Stimulated activated CD4-positive, alpha-beta T cell treated with anti-CD3 and anti-CD28 coated beads, Interleukin-2, amount 100 ng/mL, for 4 hours (primary cell): ENCODE data around the gene ANKRD9.
"Not testable (repeated sequence)": the region's sequence is repeated elsewhere in the genome, so short reads cannot be mapped to it uniquely, and the experiment has no call there.

ENCODE experiments used
- DNase-seq: peaks from one replicate; pipeline ENCODE4 v3.0.0-alpha.2; 2020; ENCODE audit warnings: low read depth

Gene ANKRD9

GRCh38 chr14:102538602-102539543 is 29.3 kb upstream of the ANKRD9 start:
- DNase-seq: no peak

DNA sequence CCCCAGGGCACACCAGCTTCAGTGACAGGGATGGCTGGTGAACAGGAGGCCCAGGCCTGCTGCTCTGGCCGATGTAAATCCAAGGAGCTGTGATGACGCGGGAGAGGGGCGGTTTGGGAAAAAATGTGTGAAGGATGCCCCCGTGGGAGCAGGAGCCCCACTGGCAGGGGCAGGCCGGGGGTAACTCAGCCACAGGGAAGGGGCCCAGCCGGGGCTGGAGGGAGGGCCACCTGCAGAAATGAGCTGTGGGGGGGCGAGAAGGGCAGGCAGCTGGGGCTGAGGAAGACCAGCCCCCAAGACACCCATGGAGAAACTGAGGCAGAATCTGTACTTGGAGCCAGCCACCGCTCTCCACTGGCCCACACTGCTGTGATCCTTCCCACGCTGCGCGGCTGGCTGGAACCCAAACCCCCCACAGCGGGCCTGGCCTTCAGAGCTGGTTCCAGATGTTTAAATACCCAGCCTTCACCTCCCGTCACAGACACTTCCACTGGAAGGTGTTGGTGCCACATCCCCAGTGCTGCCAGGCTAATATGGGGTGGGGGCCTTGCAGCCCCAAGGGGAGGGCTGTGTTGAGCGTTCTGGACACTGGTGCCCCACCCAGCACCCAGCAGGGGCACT is 28.5 kb upstream of the ANKRD9 start:
- no peak for DNase-seq

DNA sequence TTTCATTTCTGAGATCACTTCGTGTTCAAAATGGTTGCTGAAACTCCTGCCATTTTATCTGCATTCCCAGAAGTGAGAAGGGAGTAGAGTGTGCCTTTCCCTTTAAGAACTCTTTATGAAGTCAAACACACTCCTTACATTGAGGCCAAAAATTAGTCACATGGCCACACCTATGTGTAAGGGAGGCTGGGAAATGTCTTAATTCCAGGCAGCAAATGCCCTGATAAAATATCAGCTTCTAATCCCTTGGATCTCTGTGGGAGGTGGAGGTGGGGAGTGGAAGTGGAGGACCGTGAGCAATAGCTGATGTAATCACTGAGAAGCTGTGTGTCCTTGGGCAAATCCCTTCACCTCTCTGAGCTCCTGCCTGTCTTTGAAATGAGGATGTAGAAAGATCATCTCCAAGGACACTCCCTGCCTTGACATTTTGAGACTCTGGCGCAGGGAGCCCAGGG is 22.7 kb upstream of the ANKRD9 start:
- DNase-seq: no peak

DNA sequence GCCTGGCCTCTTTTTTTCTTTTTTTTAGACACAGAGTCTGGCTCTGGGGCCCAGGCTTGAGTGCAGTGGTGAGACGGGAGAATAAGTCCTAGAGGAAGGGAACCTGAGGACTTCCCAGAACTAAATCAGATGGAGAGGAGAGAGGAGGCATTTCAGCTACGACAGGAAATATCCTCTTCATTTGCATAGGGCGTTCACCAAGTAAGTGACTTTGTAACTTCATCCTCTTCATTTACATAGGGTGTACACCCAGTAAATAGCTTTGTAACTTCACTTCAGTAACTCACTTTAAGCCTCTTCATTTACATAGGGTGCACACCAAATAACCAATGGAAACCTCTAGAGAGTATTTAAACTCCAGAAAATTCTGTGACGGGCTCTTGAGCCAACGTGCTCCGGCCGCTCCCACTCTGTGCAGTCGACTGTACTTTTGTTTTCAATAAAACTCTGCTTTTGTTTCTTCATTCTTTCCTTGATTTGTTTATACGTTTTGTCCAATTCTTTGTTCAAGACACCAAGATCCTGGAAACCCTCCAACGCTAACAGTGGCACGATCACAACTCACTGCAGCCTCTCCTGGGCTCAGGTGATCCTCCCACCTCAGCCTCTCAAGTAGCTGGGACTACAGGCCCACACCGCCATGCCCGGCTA is 21.4 kb upstream of the ANKRD9 start:
- DNase-seq: no peak

DNA sequence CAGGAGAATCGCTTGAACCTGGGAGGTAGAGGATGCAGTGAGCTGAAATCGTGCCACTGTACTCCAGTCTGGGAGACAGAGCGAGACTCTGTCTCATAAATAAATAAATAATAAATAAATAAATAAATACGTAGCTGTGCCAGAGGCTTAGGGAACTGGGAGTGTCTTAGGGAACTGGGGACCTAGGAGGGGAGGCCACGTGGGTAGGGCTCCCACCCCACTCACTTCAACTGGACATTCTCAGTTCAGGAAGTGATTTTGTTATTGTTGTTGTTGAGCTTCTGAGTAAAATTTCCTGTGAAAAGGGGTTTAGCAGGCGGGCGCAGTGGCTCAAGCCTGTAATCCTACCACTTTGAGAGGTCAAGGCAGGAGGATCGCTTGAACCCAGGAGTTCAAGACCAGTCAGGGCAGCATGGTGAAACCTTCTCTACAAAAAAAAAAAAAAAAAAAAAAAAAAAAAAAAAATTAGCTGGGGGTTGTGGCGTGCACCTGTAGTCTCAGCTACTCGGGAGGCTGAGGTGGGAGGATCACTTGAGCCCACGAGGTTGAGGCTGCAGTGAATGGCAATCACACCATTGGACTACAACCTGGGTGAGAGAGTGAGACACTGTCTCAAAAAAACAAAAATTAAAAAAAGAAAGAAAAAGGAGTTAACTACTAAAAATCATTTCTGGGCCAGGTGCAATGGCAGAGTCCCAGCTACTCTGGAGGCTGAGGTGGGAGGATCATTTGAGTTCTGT is 19.0 kb upstream of the ANKRD9 start:
- no peak for DNase-seq

GRCh38 chr14:102525929-102526497 is 16.4 kb upstream of the ANKRD9 start:
- no peak for DNase-seq

DNA sequence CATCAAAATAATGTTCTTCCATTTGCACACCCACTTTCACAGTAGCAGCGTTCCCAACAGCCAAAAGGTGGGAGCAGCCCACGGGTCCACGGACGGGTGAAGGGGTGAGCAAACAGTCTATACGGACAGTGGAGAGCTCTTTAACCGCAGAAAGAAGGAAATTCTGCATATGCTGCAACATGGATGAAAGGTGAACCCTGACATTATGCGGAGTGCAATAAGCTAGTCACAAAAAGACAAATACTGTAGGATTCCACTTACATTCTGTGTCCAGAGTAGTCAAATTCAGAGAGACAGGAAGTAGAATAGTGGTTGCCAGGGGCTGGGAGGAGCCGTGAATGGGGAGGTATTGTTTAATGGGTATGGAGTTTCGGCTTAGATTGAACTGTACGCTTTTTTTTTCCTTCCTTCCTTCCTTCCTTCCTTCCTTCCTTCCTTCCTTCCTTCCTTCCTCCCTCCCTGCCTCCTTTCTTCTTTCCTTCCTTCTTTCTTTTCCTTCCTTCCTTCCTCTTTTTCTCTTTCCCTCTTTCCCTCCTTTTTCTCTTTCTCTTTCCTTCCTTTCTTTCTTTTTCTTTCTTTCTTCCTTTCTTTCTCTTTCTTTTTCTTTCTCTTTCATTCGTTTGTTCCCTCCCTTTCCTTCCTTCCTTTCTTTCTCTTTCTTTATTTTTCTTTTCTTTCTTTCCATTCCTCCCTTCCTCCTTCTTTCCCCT is 15.8 kb upstream of the ANKRD9 start:
- no peak for DNase-seq

GRCh38 chr14:102524451-102525218 is 15.1 kb upstream of the ANKRD9 start:
- peak; percentile 80 for DNase-seq

- no peak for DNase-seq
Observed at GRCh38 chr14:102523569-102524450, 14.2 kb upstream of the ANKRD9 start.

DNA sequence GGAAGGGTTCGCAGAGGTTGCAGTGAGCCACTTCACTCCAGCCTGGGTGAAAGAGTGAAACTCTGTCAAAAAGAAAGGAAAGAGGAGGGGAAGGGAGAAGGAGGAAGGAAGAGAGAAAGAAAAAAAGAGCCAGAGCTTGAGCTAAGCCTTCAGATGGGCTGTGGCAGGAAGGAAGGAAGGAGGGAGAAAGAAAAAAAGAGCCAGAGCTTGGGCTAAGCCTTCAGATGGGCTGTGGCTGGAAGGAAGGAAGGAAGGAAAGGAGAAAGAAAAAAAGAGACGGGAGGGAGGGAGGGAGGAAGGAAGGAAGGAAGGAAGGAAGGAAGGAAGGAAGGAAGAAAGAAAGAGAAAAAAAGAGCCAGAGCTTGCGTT is 13.6 kb upstream of the ANKRD9 start:
- DNase-seq: no peak

GRCh38 chr14:102519709-102520108 is 10.1 kb upstream of the ANKRD9 start:
- DNase-seq: not testable (repeated sequence)

GRCh38 chr14:102518063-102518648 is 8.6 kb upstream of the ANKRD9 start:
- no peak for DNase-seq

DNA sequence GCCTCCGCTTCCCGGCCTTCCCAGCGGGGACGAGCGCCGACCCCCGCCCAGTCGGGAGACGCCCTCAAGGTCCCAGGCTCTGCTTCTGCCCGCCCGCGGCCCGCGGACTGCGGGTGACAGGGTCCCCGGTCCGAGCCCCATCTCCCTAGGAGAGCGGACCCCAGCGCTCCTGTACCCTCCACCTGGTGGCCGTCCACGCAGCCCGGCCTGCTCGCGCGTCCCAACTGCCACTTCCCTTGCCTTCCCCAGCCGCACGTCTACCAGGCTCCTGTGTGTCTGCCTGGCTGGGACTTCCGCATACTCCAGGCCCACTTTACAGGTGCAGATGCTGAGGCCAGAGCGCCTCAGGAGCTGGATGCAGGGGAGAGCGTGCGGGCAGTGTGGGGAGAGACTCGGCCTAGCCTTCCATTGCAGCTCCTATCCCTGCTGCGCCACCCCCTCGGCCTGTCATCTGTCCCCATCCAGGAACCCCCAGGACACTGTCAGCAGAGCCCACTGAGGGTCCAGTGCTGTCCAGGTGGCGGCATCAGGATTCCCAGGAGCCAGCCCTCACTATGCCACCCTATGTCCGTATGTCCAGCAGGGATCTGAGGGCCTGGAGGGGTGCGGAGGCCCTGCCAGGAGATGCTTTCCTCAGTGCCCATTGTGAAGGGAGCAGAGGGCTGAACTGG is 8.0 kb upstream of the ANKRD9 start:
- no peak for DNase-seq

GRCh38 chr14:102516531-102517391 is 7.2 kb upstream of the ANKRD9 start:
- DNase-seq: peak; percentile 46

- DNase-seq: no peak
Observed at GRCh38 chr14:102514987-102515733, 5.6 kb upstream of the ANKRD9 start.

- no peak for DNase-seq
Observed at GRCh38 chr14:102513899-102514772, 4.6 kb upstream of the ANKRD9 start.
